Pancreas (tissue), 10 donors: Measurements from ENCODE around the gene PROCR. TPM values are rescaled to one million over a fixed set of nuclear protein-coding genes. Genes with fewer than 3 reads are reported as not detected.

Source experiments
- ATAC-seq, 4 donors: fragments of 200-7000 bp; cut with Tn5 transposase; one replicate each; pipeline versions ENCODE4 v1.8.0 to v1.9.1; 2020; ENCODE audit warnings: mild to moderate bottlenecking in 4 of 4, moderate library complexity in 4 of 4
- DNase-seq, 6 donors: peaks; one replicate each; pipeline ENCODE4 v3.0.0-alpha.2; 2020
- FAIRE-seq: peaks from 2 replicates; lab custom pipeline; 2012; peaks lifted over from hg19 to GRCh38; lab: Jason Lieb, UNC
- H3K27ac ChIP-seq, 4 donors: fragments of 200-600 bp; sonication (generic); 1 replicate in 3 of 4; 2 replicates in 1 of 4; pipeline versions ENCODE4 v1.5.0 to v1.8.0; 2020
- H3K27me3 ChIP-seq, 4 donors: fragments of 200-600 bp; one replicate each; pipeline ENCODE4 v1.8.0; 2021
- H3K36me3 ChIP-seq, 3 donors: fragments of 200-600 bp; sonication (generic) in 1 of 3; one replicate each; pipeline versions ENCODE4 v1.5.0 to v1.8.0; 2020 to 2021
- H3K4me1 ChIP-seq, 3 donors: fragments of 200-600 bp; one replicate each; pipeline ENCODE4 v1.8.0; 2021
- H3K4me3 ChIP-seq, 4 donors: fragments of 200-600 bp; sonication (generic) in 2 of 4; one replicate each; pipeline versions ENCODE4 v1.5.0 to v1.8.0; 2020 to 2021
- H3K9me3 ChIP-seq, 4 donors: fragments of 200-600 bp; one replicate each; pipeline ENCODE4 v1.8.0; 2021
- WGBS, 2 donors: extraction: QIAGEN DNeasy Blood & Tissue Kit; methylation state at CpG; one replicate each; pipeline ENCODE4 v1.1.7; 2013; 5-methylcytosine and 5-hydroxymethylcytosine counted together
- intact Hi-C, 3 donors: fragments of 100-400 bp; cut with DNase I; formaldehyde crosslinking; loops; one replicate each; pipeline versions ENCODE4 v1.11.1 to v1.14.2; 2022
- polyA plus RNA-seq, 2 donors: library from polyadenylated mRNA; stranded (reverse); fragments of 200-250 nt; gene quantifications; one replicate each; pipeline ENCODE4 v1.2.3, GENCODE V29; 2013
- total RNA-seq, 6 donors: library from RNA; stranded (reverse); fragmentation: NEBNext Ultra II Directional in 4 of 6; extraction: Animal tissue kit (Norgen Biotek cat#: 25700) in 4 of 6; gene quantifications; one replicate each; pipeline versions ENCODE4 v1.2.1 to v1.2.4, GENCODE V29; 2021 to 2023
- TF ChIP-seq, protein P1 (sequence below), 4 donors: fragments of 200-600 bp; sonication (generic) in 3 of 4; IDR thresholded peaks; one replicate each; pipeline versions ENCODE4 v1.5.0 to v1.8.0; 2021; ENCODE audit warnings: antibody characterized with exemption in 4 of 4
- donor health status: healthy with polysubstance abuse.
- donor health status: DM: no; HTN: no; CAD: no; lungs with moderate emphysema.
- donor health status: DM: no; HTN: no; CAD: no.
- donor health status: control.
- donor health status: control.
- donor health status: Bipolar disorder and iron deficiency.
- donor health status: DM: yes; HTN: yes; CAD: no.
- donor health status: DM: no; HTN: no; CAD: no.
- donor health status: DM: no; HTN: no; CAD: no.
- donor health status: DM: yes; HTN: yes; CAD: no.

The PROCR gene
- total and polyA plus RNA-seq, 8 donors, result 3.2 to 16.8 (median 10.8) TPM

DNA sequence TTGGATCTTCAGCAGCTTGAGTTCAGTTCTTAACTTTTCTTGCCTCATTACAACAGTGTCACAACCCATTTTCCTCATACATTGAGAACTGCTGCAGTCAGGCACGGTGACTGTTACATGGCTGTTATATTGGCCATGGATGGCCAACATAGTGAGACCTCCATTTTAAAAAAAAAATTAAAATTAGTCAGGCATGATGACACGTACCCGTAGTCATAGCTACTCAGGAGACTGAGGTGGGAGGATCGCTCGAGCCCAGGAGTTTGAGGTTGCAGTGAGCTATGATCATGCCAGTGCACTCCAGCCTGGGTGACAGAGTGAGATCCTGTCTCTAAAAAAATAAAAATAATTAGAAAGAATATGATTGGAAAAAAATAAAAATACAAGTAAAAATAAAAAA, 44.7 kb downstream of the PROCR start:
- H3K4me1 ChIP-seq, result no peaks in the 10 kb centered on the region
- no peaks in the 10 kb centered on the region for H3K27me3 ChIP-seq
- intact Hi-C loops, result no loop called here
- no peaks in the 10 kb centered on the region for H3K9me3 ChIP-seq
- WGBS, 2 donors, result 86% methylated on average over 5 of the region's 5 CpGs
- no peaks in the 10 kb centered on the region for H3K36me3 ChIP-seq
- H3K4me3 ChIP-seq, result no peak overlapping the region
- DNase-seq, result no peak
- H3K27ac ChIP-seq, result no peak overlapping the region
- no peak for ATAC-seq
- TF ChIP-seq, protein P1, sequence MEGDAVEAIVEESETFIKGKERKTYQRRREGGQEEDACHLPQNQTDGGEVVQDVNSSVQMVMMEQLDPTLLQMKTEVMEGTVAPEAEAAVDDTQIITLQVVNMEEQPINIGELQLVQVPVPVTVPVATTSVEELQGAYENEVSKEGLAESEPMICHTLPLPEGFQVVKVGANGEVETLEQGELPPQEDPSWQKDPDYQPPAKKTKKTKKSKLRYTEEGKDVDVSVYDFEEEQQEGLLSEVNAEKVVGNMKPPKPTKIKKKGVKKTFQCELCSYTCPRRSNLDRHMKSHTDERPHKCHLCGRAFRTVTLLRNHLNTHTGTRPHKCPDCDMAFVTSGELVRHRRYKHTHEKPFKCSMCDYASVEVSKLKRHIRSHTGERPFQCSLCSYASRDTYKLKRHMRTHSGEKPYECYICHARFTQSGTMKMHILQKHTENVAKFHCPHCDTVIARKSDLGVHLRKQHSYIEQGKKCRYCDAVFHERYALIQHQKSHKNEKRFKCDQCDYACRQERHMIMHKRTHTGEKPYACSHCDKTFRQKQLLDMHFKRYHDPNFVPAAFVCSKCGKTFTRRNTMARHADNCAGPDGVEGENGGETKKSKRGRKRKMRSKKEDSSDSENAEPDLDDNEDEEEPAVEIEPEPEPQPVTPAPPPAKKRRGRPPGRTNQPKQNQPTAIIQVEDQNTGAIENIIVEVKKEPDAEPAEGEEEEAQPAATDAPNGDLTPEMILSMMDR (IDR thresholded peaks at IDR 0.05), result no peak
- no peak for FAIRE-seq

- 95 to 96% methylated on average over 5 of the region's 5 CpGs for WGBS, 2 donors
- TF ChIP-seq, protein P1 (IDR thresholded peaks at IDR 0.05), result no peak
- no peak overlapping the region for H3K4me3 ChIP-seq
- ATAC-seq, result no peak
- no peak for DNase-seq
- no peaks in the 10 kb centered on the region for H3K4me1 ChIP-seq
- H3K9me3 ChIP-seq, result no peaks in the 10 kb centered on the region
- H3K36me3 ChIP-seq, result no peaks in the 10 kb centered on the region
- FAIRE-seq, result no peak
- intact Hi-C loops, result no loop called here
- H3K27me3 ChIP-seq, result no peaks in the 10 kb centered on the region
- no peak overlapping the region for H3K27ac ChIP-seq
These were observed 52.1 kb downstream of the PROCR start for GRCh38 chr20:35223941-35224340.

DNA sequence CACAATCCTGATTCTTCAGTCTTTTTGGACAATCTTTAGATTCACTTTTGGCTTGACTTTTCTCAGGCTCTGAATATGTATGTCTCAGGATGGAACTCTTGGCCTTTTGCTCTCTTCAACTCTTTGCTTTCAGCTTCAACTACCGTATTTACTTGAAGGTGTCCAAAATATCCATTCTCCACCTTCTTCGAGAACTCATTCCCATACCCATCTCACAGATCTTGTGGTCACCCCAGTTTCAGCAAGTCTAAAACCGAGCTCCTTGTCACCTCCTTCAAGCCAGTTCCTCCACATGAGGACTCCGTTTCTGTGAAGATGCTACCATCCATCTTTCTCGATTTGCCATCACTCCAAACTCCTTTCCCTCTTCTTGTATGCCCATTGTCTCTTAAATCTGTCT, 52.7 kb downstream of the PROCR start:
- H3K27ac ChIP-seq, result no peak overlapping the region
- H3K9me3 ChIP-seq, result no peaks in the 10 kb centered on the region
- 92 to 94% methylated on average over 5 of the region's 5 CpGs for WGBS, 2 donors
- no peak for FAIRE-seq
- DNase-seq, result no peak
- H3K4me3 ChIP-seq, result no peak overlapping the region
- intact Hi-C loops, result no loop called here
- ATAC-seq, result no peak
- TF ChIP-seq, protein P1 (IDR thresholded peaks at IDR 0.05), result no peak
- no peaks in the 10 kb centered on the region for H3K27me3 ChIP-seq
- no peaks in the 10 kb centered on the region for H3K4me1 ChIP-seq
- no peaks in the 10 kb centered on the region for H3K36me3 ChIP-seq

DNA sequence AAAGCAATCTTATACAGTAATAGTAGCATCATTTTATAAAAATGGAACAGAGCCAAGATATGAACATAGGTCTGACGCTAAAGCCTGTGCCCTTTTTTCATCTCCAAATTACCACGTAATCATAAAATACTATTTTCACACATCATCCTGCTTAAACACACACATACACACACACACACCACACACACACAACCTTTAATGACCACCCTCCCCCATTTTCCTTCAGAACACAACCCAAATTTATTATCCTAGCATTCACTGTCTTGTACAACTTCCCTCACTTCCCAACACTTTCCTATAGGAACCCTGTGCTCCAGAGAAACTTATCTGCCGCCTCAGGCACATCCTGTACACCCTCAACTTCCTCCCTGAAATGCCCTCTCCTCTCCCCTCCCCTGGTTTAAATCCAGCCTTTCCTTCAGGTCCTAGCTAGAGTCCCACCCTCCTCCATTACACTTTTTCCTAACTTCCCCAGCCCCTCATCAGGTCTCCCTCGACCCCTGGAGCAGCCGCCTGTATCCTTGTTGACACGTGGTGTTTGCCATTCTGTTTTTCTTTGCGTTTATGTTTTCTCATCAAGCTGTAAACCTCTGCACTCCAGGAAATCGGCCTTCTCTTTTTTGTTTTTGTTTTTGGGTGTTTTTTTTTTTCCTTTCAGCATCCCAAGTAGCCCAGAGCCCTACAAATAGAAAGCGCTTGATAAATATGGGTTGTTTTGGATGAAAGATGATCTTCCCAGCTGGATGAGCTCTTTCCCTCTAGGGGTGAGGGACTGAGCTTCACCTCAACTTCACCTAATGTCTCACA, 53.6 kb downstream of the PROCR start:
- no peak for ATAC-seq
- H3K9me3 ChIP-seq, result no peaks in the 10 kb centered on the region
- intact Hi-C loops, result no loop called here
- TF ChIP-seq, protein P1 (IDR thresholded peaks at IDR 0.05), result no peak
- no peak overlapping the region for H3K27ac ChIP-seq
- H3K27me3 ChIP-seq, result no peaks in the 10 kb centered on the region
- no peak for FAIRE-seq
- no peak overlapping the region for H3K4me3 ChIP-seq
- no peaks in the 10 kb centered on the region for H3K36me3 ChIP-seq
- H3K4me1 ChIP-seq, result no peaks in the 10 kb centered on the region
- 68 to 69% methylated on average over 9 of the region's 9 CpGs for WGBS, 2 donors
- DNase-seq, result no peak
